HS-5 (cell line): ENCODE measurements around the gene CASP9.
"Not testable (repeated sequence)": the region's sequence is repeated elsewhere in the genome, so short reads cannot be mapped to it uniquely, and the experiment has no call there.

ENCODE experiments used
- DNase-seq: peaks from one replicate; pipeline ENCODE4 v3.0.0-alpha.2; 2012; ENCODE audit warnings: low read depth

CASP9 gene

DNA sequence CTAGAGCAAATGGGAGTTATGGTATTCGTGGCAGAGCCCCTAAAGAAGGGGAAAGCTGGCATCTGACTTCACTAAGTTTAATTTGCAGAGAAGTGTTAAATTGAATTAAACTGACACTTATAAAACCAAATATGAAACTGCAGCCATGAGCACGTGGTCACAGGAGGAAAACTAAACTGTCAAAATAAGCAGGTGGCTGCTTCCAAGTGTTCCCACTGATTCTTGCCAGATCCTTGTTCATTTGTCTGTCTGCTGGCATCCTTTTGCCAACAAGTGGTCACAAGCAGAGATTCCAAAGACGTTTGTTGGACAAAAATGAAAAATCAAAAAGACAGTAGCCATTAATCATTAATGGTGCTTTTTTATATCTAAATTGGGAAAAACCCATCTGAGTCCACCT is 54.7 kb downstream of the CASP9 start:
- DNase-seq, result no peak

DNA sequence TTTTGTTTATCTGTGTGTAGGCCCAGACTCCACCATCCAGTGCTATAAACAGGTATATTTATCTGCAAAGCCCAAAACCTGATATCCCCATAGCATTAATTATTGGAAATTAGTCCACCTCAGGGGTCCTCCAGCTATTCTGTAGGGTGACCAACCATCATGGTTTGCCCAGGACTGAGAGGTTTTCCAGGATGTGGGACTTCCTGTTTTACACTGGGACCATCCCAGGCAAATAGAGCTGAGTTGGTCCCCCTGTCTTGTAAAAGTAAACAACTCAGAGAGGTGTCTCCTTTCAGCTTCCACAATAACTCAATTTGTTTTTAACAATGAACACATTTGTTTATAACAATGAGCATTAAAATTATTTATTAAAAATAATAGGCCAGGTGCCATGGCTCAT is 55.9 kb downstream of the CASP9 start:
- DNase-seq, result no peak

DNA sequence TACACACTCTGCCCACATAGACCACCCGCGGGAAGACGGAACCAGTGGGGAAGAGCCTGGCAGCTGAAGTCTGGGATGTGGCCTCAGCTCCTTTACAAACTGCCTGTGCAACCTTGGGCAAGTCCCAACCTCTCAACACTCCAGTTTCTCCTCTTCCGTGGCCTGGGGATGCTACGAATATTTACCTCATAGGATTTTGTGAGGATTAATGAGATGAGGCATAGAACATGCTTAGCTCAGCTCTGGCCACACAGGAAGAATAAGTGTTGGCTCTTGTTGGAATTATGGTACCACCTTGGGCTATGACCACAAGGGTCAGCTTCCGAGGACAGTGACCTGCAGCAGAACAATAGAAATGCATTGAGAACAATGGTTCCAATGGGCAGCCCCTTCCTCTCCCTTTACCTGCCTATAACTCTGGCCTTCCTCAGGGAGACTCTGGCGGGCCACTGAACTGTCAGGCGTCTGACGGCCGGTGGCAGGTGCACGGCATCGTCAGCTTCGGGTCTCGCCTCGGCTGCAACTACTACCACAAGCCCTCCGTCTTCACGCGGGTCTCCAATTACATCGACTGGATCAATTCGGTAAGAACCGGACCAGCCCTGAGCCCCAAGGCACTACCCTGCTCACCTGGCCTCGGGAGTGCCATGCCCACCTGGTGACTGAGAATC is 56.9 kb downstream of the CASP9 start:
- not testable (repeated sequence) for DNase-seq

DNA sequence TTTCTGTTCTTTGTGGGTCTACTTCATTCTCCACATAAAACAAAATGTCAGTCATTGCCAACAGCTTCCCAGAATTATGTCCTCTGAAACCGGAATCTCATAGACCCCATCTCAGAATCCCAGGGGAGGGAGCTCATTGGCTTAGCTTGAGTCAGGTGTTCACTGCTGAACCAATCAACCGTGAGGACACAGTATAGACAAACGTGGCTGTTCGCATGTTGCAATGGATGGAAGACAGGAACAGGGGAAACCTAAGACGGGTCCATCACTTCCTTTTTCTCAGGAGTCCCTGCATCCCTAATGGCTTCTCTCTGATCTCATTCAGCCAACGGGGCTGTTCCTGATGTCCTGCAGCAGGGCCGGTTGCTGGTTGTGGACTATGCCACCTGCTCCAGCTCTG is 58.3 kb downstream of the CASP9 start:
- DNase-seq, result no peak

DNA sequence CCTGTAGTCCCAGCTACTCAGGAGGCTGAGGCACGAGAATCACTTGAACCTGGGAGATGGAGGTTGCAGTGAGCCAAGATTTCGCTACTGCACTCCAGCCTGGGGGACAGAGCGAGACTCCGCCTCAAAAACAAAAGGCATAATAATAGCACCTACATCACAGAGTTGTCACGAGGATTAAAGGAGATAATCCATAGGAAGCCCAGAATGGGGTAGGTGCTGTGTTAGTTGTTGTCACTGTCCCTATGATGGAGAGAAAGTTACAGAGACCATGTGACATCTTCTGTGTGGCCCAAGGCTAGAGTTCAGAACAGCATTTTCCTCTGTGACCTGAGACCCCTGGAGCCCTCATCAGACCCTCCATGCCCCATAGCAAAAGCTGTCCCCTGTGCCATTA is 60.1 kb downstream of the CASP9 start:
- not testable (repeated sequence) for DNase-seq

DNA sequence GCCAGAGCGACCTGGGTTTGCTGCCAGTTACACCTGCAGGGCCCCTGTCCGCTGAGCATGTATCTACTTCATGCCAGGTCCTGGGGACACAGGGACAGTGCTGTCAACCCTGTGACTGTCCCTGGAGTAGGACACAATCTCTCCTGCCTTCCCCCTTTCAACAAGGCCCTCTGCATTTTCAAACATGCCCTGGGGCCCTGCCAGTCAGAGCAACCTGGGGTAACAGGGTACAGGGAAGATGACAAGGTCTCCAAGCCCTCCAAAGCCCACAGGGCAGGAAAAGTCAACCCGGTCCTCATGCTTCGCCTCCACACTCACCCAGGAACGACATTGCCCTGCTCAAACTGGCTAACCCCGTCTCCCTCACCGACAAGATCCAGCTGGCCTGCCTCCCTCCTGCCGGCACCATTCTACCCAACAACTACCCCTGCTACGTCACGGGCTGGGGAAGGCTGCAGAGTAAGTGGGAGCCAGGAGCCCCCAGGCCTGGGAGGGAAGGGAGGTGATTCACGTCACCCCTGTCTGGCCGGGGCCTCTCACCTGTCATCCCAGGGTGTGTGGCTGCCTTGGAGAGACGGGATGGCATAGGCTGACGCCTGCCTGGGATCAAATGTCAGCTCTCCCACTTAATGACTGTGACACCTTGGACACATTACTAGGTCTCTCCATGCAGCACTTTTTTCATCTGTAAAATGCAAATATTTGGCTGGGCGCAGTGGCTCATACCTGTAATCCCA is 60.8 kb downstream of the CASP9 start:
- DNase-seq, result not testable (repeated sequence)

DNA sequence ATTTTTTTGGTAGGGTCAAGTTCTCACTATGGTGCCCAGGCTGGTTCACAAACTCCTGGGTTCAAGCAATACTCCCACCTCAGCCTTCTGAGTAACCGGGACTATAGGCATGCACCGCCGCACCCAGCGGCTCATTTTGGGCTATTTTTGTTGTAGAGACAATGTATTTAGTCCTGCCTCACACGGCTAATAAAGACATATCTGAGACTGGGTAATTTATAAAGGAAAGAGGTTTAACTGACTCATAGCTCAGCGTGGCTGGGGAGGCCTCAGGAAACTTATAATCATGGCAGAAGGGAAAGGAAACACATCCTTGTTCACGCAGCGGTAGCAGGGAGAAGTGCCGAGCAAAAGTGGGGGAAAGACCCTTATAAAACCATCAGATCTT is 63.3 kb downstream of the CASP9 start:
- DNase-seq, result no peak

DNA sequence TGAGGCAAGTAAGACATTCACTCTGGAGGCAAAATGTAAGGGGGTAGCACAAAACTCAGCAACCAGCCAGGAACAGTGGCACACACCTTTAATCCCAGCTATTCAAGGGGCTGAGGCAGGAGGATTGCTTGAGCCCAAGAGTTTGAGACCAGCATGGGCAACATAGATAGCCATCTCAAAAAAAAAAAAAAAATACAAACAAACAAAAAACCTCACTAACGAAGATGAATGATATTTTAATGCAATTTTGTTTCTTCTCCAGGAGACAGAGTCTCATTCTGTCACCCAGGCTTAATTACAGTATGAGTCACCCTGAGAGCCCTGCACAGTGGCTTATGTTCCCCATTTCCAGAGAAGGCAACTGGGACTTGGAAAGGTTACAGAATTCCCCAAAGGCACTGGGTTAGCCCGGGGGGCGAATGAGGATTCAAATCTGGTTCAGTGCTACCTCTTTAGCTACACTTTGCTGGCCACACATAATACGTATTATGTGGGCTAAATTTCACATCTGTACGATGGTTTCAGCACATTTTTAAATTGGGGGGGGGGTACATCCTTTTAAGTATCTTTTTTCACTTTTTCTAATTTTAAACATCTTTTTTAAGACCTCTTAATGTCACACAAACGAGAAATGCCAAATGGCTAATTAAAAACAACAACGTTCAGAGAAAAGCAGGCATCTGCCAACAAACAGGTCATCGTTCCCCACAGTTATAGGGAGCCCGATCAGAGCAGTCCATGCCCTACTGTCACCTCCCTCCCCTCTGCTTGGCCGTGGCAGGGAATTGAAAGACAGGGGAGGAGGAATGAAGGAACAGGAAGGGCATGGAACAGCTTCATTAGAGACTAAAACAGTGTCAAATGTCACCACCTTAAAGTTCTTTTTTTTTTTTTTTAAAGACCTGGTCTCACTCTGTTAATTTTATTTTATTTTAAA is 64.0 kb downstream of the CASP9 start:
- DNase-seq, result no peak

DNA sequence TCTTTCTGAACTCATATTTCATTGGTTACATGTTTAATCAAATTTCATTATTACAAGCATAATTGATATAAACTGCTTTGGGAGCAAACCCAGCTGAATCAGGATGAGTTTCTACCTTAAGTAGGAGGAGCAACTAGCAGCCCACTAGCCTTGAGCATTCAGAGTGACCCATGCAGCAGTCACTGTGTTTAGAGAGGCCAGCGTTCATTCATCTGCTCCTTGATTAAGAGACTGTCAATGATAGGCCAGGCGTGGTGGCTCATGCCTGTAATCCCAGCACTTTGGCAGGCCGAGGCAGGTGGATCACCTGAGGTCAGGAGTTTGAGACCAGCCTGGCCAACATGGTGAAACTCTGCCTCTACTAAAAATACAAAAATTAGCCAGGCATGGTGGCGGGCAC is 65.6 kb downstream of the CASP9 start:
- not testable (repeated sequence) for DNase-seq

DNA sequence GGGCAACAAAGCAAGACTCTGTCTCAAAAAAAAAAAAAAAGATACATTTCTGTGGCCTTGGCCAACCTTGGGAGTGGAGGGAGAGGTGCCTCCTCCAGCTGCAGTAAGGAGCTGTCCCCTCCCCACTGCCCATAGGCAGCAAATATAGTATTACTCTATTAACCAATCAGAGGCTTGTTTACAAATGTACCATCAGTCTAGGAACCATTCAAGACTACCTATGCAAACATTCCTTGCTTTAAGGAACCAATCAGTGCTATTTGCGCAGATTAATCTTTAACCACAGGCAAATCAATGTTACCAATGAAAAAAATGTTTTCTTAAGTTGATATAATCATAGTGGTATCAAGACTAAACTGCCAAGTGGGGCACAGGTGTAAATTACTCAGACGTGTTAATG is 66.4 kb downstream of the CASP9 start:
- no peak for DNase-seq

DNA sequence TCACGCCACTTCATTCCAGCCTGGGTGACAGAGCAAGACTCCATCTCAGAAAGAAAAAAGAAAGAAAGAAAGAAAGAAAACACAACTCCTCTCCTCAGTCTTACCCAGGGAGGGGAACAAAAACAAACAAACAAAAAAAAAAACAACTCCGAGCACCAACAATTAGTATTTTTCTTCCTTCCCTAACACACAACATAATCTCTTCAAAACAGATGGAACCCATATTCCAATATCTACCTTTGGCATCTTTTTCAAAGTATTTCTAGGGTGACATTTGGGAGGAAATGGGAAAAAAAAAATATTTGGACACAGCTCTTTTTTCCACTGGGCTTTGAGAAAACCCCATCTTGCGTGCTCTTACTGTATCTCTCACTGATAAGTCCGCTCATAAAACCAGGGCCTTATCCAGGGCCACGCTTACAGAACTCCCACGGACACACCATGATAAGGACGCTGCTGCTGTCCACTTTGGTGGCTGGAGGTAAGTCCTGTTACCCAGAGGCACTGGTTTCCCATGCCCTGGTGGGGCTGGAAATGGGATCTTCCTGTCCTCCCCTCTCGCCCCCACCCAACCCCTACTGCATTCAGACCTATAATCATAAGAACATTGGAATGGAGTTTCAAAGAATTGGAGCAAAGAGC is 67.6 kb downstream of the CASP9 start, which contains the start of gene CELA2A:
CELA2A (plus strand) TSS at position 420 of the 642 bp plus-strand sequence; CDS start at position 442, 22 bp downstream.
- no peak for DNase-seq

DNA sequence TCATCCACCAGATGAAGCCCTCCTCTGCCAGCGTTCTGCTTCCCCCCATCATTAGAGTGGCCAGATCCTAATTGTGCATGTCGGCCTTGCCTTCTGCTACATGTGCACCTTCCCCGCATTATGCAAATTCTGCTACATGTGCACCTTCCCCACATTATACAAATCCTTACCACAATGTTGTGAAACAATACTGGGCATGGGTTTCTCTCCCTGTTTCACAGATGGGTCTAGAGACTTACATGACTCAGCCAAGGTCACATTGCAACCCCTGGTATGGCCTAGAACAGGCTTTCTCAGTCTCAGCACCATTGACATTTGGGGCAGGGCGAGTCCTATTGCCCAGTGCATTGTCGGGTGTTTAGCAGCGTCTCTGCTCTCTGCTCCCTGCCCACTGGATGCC is 68.5 kb downstream of the CASP9 start:
- no peak for DNase-seq

DNA sequence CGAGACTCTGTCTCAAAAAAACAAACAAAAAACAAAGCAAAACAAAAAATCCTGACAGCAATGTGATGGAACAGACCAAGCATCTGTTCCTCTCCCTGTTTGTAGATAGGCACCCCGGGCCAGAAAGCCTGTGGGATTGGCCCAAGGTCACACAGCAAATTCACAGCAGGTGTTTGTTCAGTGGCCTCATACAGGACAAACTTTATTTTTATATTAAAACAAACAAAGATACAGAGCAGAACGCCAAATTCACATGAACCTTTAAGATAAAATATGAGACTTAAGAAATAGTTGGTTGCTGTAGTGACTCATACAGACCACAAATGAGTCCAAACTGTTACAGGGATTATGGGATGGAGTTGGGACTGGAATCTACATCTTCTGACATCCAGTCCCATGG is 69.8 kb downstream of the CASP9 start:
- DNase-seq, result no peak

DNA sequence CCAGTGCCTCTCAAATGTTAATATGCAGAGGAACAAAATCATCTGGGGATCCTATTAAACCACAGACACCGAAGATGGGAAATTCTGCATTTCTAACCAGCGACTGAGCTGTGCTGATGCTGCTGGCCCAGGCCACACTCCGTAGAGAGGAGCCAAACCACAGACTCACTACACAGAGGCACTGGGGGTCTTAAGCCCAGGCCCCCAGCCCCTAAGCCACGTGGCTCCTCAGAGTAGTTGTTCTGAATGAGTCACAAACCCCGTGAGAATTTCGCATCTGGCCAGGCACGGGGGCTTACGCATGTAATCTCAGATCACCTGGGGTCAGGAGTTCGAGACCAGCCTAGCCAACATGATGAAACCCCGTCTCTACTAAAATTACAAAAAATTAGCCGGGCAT is 70.3 kb downstream of the CASP9 start:
- no peak for DNase-seq

DNA sequence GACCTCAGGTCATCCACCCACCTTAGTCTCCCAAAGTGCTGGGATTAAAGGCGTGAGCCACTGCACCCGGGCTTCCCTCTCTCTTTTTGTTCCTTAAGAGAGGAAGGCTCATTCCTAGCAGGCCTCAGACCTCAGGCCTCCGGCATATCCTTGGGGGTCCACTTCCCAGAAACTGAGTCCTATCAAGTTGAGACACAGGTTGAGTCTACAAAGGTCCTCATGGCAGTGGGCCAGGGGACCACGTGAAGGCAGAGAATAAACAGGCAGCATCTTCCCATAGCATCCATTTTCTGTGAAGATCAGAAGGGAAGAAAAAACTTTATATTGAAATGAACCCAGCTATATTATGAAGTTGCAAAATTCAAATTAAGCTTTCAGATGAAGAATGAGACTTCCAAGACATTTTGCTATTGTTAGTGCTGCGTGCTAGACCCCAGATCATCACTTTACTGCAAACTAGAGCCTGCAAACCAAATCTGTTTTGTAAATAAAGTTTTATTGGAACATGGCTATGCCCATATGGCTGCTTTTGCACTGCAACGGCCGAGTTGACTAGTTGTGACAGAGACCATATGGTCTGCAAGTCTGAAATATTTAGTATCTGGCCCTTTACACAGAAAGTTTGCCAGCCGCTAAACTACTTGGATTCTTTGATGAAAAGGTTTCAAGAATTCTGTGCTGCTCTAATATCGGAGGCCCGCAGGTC is 71.0 kb downstream of the CASP9 start:
- DNase-seq, result no peak

DNA sequence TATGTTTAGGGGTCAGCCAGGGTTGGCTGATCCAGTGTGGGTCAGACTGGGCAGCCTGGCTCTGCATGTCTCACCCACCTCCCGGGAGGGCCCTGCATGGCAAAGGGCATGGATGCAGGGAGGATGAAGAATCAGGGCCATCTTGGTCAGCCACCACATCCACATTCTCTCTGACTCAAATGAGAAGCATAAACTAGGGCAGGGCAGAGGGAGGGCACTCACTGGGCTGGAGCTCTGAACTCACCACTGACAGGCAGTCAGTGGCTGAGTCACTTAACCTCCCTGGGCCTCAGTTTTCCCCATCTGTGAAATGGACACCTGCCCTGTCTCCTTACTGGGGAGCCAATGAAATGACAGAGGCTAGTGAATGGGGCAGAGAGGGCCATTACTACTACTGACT is 71.8 kb downstream of the CASP9 start:
- DNase-seq, result no peak

DNA sequence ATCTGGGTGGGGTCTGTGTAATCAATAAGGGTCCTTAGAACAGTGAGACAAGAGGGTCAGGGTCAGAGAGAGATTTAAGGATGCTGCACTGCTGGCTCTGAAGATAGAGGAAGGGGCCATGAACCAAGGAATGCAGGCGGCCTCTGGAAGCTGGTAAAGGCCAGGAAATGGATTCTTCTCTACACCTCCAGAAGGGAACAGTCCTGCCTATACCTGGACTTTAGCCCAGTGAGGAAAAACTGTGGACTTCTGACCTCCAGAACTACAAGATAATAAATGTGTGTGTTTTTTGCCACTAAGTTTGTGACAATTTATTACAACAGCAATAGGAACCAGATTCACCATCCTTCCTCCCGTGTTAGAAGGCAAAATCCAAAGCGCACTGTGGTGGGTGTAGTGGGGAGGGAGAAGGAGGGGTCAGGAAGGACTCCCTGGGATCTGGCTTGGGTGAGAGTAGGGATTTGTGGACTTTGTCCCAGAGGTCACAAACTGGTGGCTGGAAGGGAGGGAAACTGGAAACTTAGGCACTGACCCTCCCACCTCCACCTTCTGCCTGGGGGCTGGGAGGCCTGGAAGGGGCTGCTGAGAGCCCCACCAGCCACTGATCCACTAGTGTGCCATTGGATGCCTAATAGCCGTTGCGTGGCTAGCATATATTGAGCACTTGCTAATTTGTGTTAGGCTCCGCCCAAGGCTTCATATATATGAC is 72.8 kb downstream of the CASP9 start:
- no peak for DNase-seq

DNA sequence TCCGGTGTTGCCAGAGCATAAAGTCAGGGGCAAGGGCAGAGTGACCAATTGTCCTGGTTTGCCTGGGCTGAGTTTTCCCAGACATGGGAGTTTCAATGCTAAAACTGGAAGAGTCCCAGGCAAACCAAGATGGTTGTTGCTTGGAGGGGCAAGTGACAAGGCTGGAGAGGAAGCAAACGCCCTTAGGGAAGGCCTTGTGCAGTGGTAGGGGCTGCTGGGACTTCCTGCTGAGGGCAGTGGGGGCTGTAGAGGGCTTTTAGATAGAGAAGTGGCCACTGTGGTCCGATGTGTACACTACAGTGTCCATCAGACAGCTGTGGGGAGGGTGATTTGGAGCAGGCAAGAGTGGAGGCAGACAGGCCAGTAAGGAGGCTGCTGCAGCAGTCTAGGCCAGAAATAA is 74.4 kb downstream of the CASP9 start:
- no peak for DNase-seq

DNA sequence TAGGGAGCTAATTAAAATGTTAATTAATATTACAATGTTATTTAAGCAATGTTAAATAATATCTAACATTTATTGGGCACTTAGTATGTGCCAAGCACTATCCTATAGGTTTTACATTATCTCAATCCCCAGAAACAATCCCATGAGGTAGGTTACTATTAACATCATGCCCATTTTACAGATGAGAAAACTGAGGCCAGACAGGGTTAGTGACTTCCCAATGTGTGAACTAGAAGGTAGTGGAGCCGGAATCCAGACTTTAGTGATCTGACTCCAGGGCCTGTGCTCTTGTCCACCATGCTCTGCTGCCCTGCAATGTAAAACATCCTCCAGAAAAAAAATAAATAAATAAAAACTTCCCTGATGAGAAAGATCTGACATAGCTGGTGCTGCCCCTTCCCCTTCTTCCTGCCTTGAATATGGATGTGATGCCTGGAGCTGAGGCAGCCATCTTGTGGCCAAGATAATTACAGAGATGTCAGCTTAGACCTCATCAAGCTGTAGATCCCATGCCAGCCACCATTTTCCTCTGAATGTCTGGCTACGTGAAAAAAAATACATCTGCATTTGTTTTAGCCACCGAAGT is 75.0 kb downstream of the CASP9 start:
- no peak for DNase-seq

DNA sequence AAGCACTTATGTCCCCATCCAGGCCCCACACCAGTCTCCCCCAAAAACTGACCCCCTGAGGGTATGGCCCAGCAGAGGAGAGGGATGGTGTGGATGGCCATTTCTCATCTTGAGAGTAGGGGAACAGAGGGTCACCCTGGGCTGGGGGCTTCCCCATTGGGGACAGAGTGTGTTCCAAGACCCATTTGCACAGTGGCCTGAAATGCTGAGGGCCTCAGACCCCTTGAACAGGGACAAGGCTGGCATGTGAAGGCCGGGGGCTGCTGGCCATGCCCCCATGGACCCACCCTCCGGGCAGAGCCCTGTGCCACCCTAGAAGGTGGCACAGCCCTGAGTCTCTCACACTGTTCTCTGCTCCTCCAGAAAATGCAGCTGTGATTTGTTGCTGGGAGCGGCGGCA is 77.8 kb downstream of the CASP9 start:
- no peak for DNase-seq
